Brain microvascular endothelial cell (primary cell): ENCODE results near the gene ITPK1.

ENCODE experiments used
- DNase-seq: peaks from one replicate; pipeline ENCODE4 v3.0.0-alpha.2; 2020
- H3K27ac ChIP-seq: fragments of 250-450 bp; sonication (Bioruptor Pico); 2 replicates; pipeline ENCODE4 v1.5.1; 2020; ENCODE audit warnings: mild to moderate bottlenecking, moderate library complexity
- H3K27me3 ChIP-seq: fragments of 250-450 bp; sonication (Bioruptor Pico); replicated peaks from 2 replicates; pipeline ENCODE4 v1.5.1; 2020; ENCODE audit warnings: mild to moderate bottlenecking
- H3K36me3 ChIP-seq: fragments of 250-450 bp; sonication (Bioruptor Pico); replicated peaks from 2 replicates; pipeline ENCODE4 v1.5.1; 2020; ENCODE audit warnings: mild to moderate bottlenecking
- H3K4me3 ChIP-seq: 2 replicates; pipeline ENCODE4 v1.5.1; 2011; ENCODE audit warnings: low read depth, mild to moderate bottlenecking, control low read depth, low read length, moderate library complexity
- CTCF ChIP-seq: IDR thresholded peaks from 2 replicates; pipeline ENCODE4 v1.5.1; 2011; ENCODE audit warnings: low read depth, mild to moderate bottlenecking, moderate library complexity, low read length, control low read depth, inconsistent platforms; ENCODE audit errors: missing control alignments
- in situ Hi-C: cut with HindIII; loops from 2 replicates; pipeline ENCODE4 v1.10.0; 2017; ENCODE audit warnings: low sequenced_read_pairs, low pct_ligation_motif_present

ITPK1 gene

GRCh38 chr14:93085911-93086310 is 29.8 kb downstream of the ITPK1 start:
- TF ChIP-seq CTCF: no peak
- in situ Hi-C loops: no loop called here
- no peaks in the 10 kb centered on the region for H3K27me3 ChIP-seq
- H3K4me3 ChIP-seq: no peak overlapping the region
- DNase-seq: no peak
- no peaks in the 10 kb centered on the region for H3K36me3 ChIP-seq
- H3K27ac ChIP-seq: no peak overlapping the region

DNA sequence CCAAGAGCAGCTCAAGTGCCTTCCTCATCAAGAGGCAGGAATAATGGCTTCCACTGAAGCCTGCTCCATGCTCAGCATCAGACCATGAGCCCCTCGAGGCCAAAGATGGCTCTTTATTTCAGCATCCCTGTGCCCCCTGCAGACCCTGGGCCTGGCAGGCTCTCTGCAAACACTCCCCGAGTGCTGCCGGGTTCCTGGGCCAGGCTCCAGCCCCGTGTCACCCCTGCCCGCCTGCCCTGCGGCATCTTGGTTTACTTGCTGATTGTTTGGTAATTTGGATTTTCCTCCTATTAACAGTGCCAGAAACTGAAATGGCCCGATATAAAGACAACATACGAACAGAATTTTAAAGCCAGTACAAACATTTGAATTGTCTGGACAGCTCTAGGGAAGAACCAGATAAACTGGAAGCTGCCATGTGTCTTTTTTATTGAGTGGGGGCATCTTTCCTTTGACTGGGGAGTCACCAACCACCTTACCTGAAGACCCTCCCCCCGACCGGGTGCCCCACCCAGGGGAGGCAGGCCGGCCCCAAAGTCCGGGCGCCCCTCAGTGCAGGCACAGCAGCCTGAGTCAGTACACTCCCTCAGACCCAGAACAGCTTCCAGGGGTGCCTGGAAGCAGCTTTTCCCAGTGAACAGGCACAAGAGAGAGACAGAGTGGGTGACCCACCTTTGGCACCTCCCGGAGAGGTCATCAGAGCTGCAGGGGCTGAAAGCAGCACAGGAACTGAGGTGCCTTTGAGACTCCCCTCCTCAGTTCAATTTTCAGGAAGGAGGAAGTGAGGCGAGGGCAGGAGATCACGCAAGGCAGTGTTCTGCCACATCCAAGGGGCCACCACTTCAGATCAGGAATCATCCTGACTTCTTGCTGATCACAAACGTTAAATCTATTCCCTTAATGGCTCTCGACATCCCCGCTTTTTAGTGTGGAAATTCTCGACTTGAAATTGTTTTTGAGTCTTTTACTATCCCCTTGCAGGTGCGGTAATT is 30.6 kb downstream of the ITPK1 start:
- in situ Hi-C loops: no loop called here
- no peak for TF ChIP-seq CTCF
- H3K4me3 ChIP-seq: no peak overlapping the region

GRCh38 chr14:93084402-93084801 is 31.3 kb downstream of the ITPK1 start:
- no peak for DNase-seq
- TF ChIP-seq CTCF: no peak
- no peak overlapping the region for H3K27ac ChIP-seq
- H3K27me3 ChIP-seq: no peaks in the 10 kb centered on the region
- H3K4me3 ChIP-seq: no peak overlapping the region
- H3K36me3 ChIP-seq: no peaks in the 10 kb centered on the region
- in situ Hi-C loops: no loop called here

More for the DNA sequence above, 30.6 kb downstream of the ITPK1 start:
- no peak for DNase-seq
- no peak overlapping the region for H3K27ac ChIP-seq
- H3K36me3 ChIP-seq: no peaks in the 10 kb centered on the region
- H3K27me3 ChIP-seq: no peaks in the 10 kb centered on the region

GRCh38 chr14:93083917-93084316 is 31.8 kb downstream of the ITPK1 start:
- Histone ChIP-seq H3K27ac (no peak overlapping the region), H3K27me3 (no peaks in the 10 kb centered on the region), H3K4me3 (no peak overlapping the region), H3K36me3 (no peaks in the 10 kb centered on the region)
- TF ChIP-seq CTCF: no peak
- no peak for DNase-seq
- in situ Hi-C loops: no loop called here

- no peak for TF ChIP-seq CTCF
- no peak overlapping the region for H3K27ac ChIP-seq
- in situ Hi-C loops: no loop called here
Measured at GRCh38 chr14:93082576-93083001, 33.1 kb downstream of the ITPK1 start.

More at GRCh38 chr14:93082576-93083001, 33.1 kb downstream of the ITPK1 start:
- no peak for DNase-seq
- H3K27me3 ChIP-seq: no peaks in the 10 kb centered on the region
- H3K36me3 ChIP-seq: no peaks in the 10 kb centered on the region
- no peak overlapping the region for H3K4me3 ChIP-seq
